ENCODE measurements around the gene PRKX.
"Not testable (repeated sequence)": the region's sequence is repeated elsewhere in the genome, so short reads cannot be mapped to it uniquely, and the experiment has no call there.

DNA sequence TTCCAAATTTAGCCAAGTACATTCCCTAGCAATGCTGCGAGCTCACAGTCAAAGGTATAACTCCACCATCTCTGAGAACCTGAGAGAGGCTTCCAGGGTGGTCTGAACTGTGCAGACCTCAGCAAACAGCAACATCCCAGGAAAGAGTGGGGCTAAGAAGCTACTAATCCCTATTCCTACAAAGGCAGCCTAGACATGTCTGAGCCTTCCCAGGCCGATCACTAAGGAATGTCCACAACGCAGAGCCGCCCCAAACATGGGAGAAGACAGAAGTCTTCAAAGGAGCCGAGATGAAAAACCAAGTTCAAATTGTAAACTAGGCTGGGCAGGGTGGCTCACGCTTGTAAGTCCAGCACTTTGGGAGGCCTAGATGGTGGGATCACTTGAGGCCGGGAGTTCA is 30.2 kb downstream of the PRKX start:
- not testable (repeated sequence) for TF ChIP-seq EZH2 (IDR thresholded peaks at IDR 0.05; ENCODE audit: borderline replicate concordance)
- TF ChIP-seq, protein P1, sequence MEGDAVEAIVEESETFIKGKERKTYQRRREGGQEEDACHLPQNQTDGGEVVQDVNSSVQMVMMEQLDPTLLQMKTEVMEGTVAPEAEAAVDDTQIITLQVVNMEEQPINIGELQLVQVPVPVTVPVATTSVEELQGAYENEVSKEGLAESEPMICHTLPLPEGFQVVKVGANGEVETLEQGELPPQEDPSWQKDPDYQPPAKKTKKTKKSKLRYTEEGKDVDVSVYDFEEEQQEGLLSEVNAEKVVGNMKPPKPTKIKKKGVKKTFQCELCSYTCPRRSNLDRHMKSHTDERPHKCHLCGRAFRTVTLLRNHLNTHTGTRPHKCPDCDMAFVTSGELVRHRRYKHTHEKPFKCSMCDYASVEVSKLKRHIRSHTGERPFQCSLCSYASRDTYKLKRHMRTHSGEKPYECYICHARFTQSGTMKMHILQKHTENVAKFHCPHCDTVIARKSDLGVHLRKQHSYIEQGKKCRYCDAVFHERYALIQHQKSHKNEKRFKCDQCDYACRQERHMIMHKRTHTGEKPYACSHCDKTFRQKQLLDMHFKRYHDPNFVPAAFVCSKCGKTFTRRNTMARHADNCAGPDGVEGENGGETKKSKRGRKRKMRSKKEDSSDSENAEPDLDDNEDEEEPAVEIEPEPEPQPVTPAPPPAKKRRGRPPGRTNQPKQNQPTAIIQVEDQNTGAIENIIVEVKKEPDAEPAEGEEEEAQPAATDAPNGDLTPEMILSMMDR (IDR thresholded peaks at IDR 0.05; ENCODE audit: poor library complexity), result not testable (repeated sequence)

All from hepatocyte (in vitro differentiated cells).